ENCODE measurements around the gene GREB1.

The GREB1 gene

DNA sequence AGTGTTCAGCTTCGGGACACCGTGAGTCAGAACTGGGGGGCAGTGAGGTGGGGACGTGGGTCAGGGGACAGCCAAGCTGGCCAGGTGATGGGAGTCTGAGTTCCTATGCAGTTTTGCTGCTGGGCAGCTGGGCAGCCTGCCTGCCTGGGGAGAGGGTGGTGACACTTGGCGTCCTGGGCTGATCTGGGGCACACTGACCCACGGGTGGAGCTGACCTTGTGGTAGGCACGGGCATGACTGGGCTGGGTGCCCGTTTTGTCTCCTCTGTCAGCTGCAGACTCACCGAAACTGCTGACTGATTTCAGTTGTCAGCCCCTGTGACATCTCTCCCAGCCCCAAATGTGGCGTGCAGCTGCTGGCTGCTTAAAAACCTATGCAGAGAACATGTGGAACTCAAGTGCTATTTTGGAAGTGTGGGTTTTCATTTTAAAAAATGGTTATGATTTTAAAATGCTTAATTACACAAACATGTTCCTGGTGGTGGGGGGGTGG, 35.3 kb upstream of the GREB1 start:
- no peaks in the 10 kb centered on the region for H3K36me3 ChIP-seq (ENCODE audit: control insufficient read depth, insufficient read depth, low read length, severe bottlenecking)
- H3K9me3 ChIP-seq (ENCODE audit: control insufficient read depth, low read length) = peaks cover 7% of the 10 kb centered on the region
- H3K9ac ChIP-seq (ENCODE audit: low read length) = no peak overlapping the region
- H3K27me3 ChIP-seq (replicated peaks; ENCODE audit: control insufficient read depth, insufficient read depth, low read length) = peaks cover 25% of the 10 kb centered on the region
- H3K4me3 ChIP-seq (ENCODE audit: low read length) = no peak overlapping the region
- no peak for DNase-seq (ENCODE audit: low read depth)
- peaks cover 14% of the 10 kb centered on the region for H3K4me1 ChIP-seq (ENCODE audit: control insufficient read depth, insufficient read depth, low read length)

DNA sequence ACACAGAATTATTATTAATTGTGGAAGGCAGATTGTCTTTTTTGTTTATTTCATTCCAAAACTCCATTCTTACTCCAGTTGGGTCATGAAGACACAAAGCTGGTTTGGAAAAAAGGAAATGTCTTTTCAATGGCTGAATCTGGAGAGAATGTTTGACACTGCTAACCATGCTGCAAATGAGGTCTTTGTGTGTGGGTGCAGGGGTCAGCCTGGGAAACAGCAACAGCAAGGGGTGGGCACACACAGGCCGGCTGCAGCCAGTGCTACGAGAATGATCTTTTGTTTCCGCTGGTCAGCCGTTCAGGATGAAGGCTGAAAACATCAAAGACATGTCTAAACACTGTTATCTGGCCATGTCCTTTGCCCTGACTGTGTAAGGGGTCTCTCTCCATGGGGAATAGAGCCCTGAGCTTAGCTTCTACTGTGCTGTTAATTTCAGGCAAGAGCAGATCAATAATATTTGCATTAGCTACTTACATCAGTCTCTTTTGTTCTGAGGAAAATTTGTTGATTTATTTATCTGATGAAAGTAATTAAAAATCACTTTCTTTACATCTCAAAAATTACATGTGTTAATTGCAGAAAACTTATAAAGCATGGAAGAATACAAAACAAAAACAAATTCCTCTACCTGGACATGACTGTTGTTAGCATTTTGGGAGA, 34.6 kb upstream of the GREB1 start:
- Histone ChIP-seq H3K27me3 (replicated peaks; ENCODE audit: control insufficient read depth, insufficient read depth, low read length) (peaks cover 18% of the 10 kb centered on the region), H3K4me1 (ENCODE audit: control insufficient read depth, insufficient read depth, low read length) (peaks cover 14% of the 10 kb centered on the region), H3K4me3 (ENCODE audit: low read length) (no peak overlapping the region), H3K9ac (ENCODE audit: low read length) (no peak overlapping the region), H3K9me3 (ENCODE audit: control insufficient read depth, low read length) (peaks cover 7% of the 10 kb centered on the region), H3K36me3 (ENCODE audit: control insufficient read depth, insufficient read depth, low read length, severe bottlenecking) (no peaks in the 10 kb centered on the region)
- DNase-seq (ENCODE audit: low read depth) = no peak

DNA sequence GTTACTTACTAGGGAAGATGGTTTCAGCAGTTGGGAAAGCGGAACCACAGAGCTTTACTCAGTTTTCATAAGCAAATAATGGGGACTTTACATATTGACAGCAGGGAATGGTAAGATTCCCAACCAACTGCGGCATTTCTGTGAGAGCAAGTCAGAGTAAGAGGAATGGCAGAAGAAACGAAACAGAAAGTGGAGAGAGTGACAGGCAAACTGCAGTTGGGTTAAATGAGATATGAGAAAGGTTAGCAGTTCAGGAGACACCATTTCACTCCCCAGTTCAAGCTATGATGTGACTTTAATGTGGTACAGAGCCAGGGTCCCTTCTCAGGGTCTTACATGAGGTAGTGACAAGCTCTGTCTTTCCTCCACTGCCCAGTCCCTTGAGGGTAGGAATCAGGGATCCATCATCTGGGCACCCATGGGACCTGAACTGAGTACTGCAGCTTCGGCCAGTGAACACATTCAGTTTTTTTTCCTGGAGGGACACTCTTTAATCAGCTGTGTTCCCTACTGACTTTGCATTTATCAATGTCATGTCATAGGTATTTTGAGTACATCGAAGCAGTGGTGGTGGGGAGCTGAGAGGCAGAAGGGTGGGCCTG, 33.0 kb upstream of the GREB1 start:
- peaks cover 14% of the 10 kb centered on the region for H3K4me1 ChIP-seq (ENCODE audit: control insufficient read depth, insufficient read depth, low read length)

DNA sequence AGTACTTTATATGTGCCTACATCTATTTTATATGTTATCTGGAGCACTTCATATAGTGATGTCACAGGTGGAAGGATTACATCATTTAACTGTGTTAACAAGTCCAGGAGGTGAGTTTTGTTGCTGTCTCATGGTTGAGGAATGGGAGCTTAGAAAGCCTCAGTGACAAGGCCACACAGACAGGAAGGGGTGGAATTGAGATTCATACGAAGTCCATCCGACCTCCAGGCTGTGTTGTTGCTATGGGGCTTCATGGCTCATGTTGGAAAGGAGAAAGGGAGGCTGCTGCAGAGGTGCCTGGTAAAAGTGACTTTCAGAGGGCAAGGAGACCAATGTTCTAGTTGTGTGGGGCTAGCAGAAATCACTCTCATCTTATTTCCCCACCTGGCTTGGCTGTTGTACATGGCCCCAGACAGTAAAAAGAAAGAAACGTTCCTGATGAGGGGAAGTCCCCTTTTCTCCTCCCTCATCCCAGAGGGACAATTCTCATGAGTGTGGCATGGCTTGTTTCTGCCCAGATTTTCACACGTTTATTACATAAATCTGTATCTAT, 31.0 kb upstream of the GREB1 start:
- Histone ChIP-seq H3K27me3 (replicated peaks; ENCODE audit: control insufficient read depth, insufficient read depth, low read length) (peaks cover 5% of the 10 kb centered on the region), H3K4me3 (ENCODE audit: low read length) (no peak overlapping the region), H3K9me3 (ENCODE audit: control insufficient read depth, low read length) (peaks cover 7% of the 10 kb centered on the region), H3K9ac (ENCODE audit: low read length) (no peak overlapping the region), H3K36me3 (ENCODE audit: control insufficient read depth, insufficient read depth, low read length, severe bottlenecking) (no peaks in the 10 kb centered on the region), H3K4me1 (ENCODE audit: control insufficient read depth, insufficient read depth, low read length) (peaks cover 14% of the 10 kb centered on the region)
- no peak for DNase-seq (ENCODE audit: low read depth)

More for the DNA sequence above, 33.0 kb upstream of the GREB1 start:
- Histone ChIP-seq H3K27me3 (replicated peaks; ENCODE audit: control insufficient read depth, insufficient read depth, low read length) (peaks cover 9% of the 10 kb centered on the region), H3K36me3 (ENCODE audit: control insufficient read depth, insufficient read depth, low read length, severe bottlenecking) (no peaks in the 10 kb centered on the region), H3K9ac (ENCODE audit: low read length) (no peak overlapping the region), H3K4me3 (ENCODE audit: low read length) (no peak overlapping the region), H3K9me3 (ENCODE audit: control insufficient read depth, low read length) (peaks cover 7% of the 10 kb centered on the region)
- no peak for DNase-seq (ENCODE audit: low read depth)

DNA sequence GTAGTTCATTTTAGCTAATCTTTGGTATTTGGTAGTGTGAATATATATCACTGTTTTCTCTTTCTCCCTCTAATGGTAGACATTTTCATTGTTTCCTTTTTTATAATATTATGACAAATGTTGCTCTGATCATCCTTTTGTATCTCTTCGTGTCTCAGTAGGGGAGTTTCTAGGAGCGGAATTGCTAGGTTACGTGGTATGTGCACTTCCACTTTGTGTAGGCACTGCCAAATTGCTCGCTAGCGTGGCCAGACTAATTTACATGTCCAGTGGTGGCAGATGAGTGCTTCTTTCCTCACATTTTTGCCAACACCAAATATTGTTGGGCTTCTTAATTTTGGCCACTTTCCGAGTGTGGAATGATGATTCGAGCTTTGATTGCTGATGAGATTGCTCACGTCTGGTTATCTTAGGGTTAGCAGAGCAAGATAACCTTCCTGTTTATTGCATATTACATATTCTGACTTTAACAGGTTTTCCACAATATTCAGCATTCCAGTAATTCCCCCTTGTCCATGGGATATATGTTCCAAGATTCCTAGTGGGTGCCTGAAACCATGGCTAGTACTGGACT, 30.4 kb upstream of the GREB1 start:
- Histone ChIP-seq H3K9me3 (ENCODE audit: control insufficient read depth, low read length) (peaks cover 7% of the 10 kb centered on the region), H3K4me3 (ENCODE audit: low read length) (no peak overlapping the region), H3K4me1 (ENCODE audit: control insufficient read depth, insufficient read depth, low read length) (peaks cover 9% of the 10 kb centered on the region), H3K27me3 (replicated peaks; ENCODE audit: control insufficient read depth, insufficient read depth, low read length) (peaks cover 5% of the 10 kb centered on the region), H3K36me3 (ENCODE audit: control insufficient read depth, insufficient read depth, low read length, severe bottlenecking) (no peaks in the 10 kb centered on the region), H3K9ac (ENCODE audit: low read length) (no peak overlapping the region)
- DNase-seq (ENCODE audit: low read depth) = no peak

DNA sequence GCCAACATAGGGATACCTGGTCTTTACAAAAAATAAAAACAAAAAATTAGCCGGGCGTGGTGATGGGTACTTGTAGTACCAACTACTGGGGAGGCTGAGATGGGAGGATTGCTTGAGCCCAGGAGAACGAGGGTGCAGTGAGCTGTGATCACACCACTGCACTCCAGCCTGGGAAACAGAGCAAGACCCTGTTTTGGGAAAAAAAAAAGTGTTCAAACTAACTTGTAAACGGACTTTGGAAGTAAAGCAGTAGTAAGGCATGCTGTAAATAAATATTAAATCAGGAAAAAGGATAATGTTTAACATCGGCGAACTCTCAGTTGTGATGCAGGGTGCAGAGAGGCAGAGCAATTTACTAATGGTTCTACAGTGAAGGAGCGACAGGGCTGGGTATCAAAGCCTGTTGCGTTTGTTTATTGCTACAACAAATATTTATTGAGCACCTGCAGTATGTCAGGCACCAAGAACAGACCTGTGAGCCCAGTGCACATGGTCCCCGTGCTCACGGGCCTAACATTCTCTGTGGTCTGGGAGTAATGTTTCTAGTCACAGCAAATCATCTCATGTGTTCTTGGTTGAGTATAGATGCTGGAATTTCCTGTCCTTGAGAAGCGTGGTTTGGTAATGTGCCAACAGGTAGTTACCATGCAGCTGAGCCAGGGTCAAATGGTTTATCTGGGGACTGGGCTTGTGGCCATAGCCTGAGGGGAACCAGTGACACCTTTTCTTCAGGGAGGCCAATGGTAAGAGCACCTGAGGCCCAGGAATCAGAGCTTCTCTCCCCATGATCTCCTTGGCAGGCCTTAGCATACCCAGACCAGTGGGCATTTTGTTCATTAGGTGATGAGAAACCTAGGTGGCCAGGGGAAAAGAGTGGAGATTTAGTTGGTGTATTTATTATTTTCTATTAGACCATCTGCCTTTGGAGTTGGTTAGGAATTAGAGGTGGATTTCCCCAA, 27.9 kb upstream of the GREB1 start:
- Histone ChIP-seq H3K9ac (ENCODE audit: low read length) (no peak overlapping the region), H3K27me3 (replicated peaks; ENCODE audit: control insufficient read depth, insufficient read depth, low read length) (peaks cover 7% of the 10 kb centered on the region), H3K36me3 (ENCODE audit: control insufficient read depth, insufficient read depth, low read length, severe bottlenecking) (no peaks in the 10 kb centered on the region), H3K4me3 (ENCODE audit: low read length) (no peak overlapping the region), H3K9me3 (ENCODE audit: control insufficient read depth, low read length) (peaks cover 7% of the 10 kb centered on the region), H3K4me1 (ENCODE audit: control insufficient read depth, insufficient read depth, low read length) (no peaks in the 10 kb centered on the region)
- no peak for DNase-seq (ENCODE audit: low read depth)

DNA sequence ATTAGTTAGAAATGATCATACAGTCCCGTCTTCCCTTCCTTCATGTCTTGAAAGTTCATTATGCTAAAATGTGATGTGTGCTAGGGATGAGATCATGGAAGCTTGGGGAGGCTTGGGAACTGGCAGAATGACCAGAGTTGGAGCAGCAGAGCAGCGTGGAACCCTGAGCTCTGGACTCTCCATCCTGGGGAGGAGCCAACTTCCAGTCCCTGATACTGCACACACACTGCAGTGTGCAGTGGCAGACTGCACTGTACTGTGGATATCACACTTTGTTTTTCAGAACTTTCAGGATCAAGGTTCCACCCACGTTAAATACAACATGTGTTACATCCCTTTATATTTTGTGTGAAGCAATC, 27.3 kb upstream of the GREB1 start:
- H3K27me3 ChIP-seq (replicated peaks; ENCODE audit: control insufficient read depth, insufficient read depth, low read length) = peaks cover 12% of the 10 kb centered on the region
- no peak for DNase-seq (ENCODE audit: low read depth)
- no peak overlapping the region for H3K4me3 ChIP-seq (ENCODE audit: low read length)
- no peak overlapping the region for H3K9ac ChIP-seq (ENCODE audit: low read length)
- H3K4me1 ChIP-seq (ENCODE audit: control insufficient read depth, insufficient read depth, low read length) = no peaks in the 10 kb centered on the region
- no peaks in the 10 kb centered on the region for H3K36me3 ChIP-seq (ENCODE audit: control insufficient read depth, insufficient read depth, low read length, severe bottlenecking)
- peaks cover 7% of the 10 kb centered on the region for H3K9me3 ChIP-seq (ENCODE audit: control insufficient read depth, low read length)

DNA sequence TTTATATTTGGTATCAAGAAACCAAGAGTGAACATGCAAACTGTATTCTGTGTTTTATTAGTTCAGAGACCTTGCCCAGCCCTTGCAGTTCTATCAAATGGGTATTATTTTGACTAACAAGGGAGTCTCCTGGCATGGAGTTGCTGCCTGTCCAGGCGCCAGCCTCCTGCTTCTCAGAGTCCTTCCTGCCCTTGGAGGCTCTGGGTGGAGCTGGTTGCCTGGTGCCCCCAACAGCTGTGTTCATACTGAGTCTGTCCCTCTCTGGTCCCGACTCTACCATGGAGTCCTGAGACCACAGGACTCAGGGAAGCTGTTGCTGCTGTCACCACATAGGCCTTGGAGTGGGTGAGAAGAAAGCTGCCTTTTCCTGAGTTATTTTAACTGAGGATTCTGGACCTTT, 26.3 kb upstream of the GREB1 start:
- peaks cover 14% of the 10 kb centered on the region for H3K27me3 ChIP-seq (replicated peaks; ENCODE audit: control insufficient read depth, insufficient read depth, low read length)
- no peaks in the 10 kb centered on the region for H3K36me3 ChIP-seq (ENCODE audit: control insufficient read depth, insufficient read depth, low read length, severe bottlenecking)
- H3K4me3 ChIP-seq (ENCODE audit: low read length) = no peak overlapping the region
- no peak for DNase-seq (ENCODE audit: low read depth)
- H3K9ac ChIP-seq (ENCODE audit: low read length) = no peak overlapping the region
- H3K9me3 ChIP-seq (ENCODE audit: control insufficient read depth, low read length) = peaks cover 7% of the 10 kb centered on the region
- no peaks in the 10 kb centered on the region for H3K4me1 ChIP-seq (ENCODE audit: control insufficient read depth, insufficient read depth, low read length)

DNA sequence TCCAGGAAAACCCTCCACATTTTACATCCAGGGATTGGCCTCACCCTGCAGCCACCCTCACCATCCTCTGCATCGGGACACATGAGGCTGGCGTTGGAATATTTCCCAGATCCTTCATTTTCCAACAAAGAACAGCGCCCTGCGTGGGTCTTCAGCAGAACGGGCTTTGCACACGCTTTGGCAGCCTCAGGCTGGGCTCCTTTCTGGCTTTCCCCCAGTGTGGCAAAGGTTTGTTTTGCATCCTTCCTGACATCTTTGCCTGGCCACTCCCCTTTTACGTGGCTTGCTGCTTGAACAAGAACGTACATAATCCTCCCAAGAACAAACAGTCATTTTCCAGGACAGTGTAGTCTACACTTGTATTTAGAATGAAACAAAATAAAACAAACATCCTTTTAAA, 25.6 kb upstream of the GREB1 start:
- no peak overlapping the region for H3K4me3 ChIP-seq (ENCODE audit: low read length)
- no peaks in the 10 kb centered on the region for H3K36me3 ChIP-seq (ENCODE audit: control insufficient read depth, insufficient read depth, low read length, severe bottlenecking)
- H3K9me3 ChIP-seq (ENCODE audit: control insufficient read depth, low read length) = peaks cover 2% of the 10 kb centered on the region
- no peaks in the 10 kb centered on the region for H3K4me1 ChIP-seq (ENCODE audit: control insufficient read depth, insufficient read depth, low read length)
- H3K27me3 ChIP-seq (replicated peaks; ENCODE audit: control insufficient read depth, insufficient read depth, low read length) = peaks cover 21% of the 10 kb centered on the region
- DNase-seq (ENCODE audit: low read depth) = peak; percentile 3
- H3K9ac ChIP-seq (ENCODE audit: low read length) = no peak overlapping the region

DNA sequence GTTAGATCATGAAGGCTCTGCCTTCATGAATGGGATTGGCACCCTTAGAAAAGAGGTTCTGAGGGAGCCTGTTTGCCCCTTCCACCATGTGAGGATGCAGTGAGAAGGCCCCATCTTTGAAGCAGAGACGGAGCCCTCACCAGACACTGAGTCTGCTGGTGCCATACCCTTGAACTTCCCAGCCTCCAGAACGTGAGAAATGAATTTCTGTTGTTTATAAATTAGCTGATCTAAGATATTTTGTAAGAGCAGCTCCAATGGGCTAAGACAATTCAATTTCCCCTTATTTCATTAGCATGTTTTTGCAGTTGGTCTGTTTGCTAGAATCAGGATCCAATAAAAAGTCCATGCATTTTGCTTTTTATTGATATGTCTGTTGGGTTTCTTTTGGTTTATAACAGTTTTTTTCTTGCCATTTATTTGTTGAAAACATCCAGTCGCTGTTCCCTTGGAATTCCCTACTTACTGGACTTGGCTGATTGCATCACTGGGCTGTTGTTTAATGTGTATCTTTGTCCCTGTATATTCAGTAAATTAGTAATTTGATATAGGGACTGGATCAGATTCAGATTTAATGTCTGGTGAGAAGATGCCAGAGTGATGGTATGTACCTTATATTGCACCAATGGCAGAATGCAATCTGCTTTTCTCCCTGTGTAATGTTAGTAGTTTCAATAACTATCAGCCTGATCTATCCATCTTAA, 24.0 kb upstream of the GREB1 start:
- H3K4me1 ChIP-seq (ENCODE audit: control insufficient read depth, insufficient read depth, low read length) = no peaks in the 10 kb centered on the region
- no peak overlapping the region for H3K4me3 ChIP-seq (ENCODE audit: low read length)
- DNase-seq (ENCODE audit: low read depth) = no peak
- no peaks in the 10 kb centered on the region for H3K36me3 ChIP-seq (ENCODE audit: control insufficient read depth, insufficient read depth, low read length, severe bottlenecking)
- H3K27me3 ChIP-seq (replicated peaks; ENCODE audit: control insufficient read depth, insufficient read depth, low read length) = peaks cover 31% of the 10 kb centered on the region
- no peaks in the 10 kb centered on the region for H3K9me3 ChIP-seq (ENCODE audit: control insufficient read depth, low read length)
- no peak overlapping the region for H3K9ac ChIP-seq (ENCODE audit: low read length)

Measured in adipocyte (in vitro differentiated cells).